ENCODE results near the gene SKIDA1.
"Not testable (repeated sequence)": the region's sequence is repeated elsewhere in the genome, so short reads cannot be mapped to it uniquely, and the experiment has no call there.

DNA sequence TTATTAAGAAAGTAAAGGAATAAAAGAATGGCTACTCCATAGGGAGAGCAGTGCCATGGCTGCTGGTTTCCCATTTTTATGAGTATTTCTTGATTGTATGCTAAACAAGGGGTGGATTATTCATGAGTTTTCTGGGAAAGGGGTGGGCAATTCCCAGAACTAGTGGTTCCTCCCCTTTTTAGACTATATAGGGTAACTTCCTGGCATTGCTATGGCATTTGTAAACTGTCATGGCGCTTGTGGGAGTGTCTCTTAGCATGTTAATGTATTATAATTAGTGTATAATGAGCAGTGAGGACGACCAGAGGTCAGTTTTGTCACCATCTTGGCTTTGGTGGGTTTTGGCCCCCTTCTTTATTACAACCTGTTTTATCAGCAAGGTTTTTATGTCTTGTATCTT is 49.0 kb upstream of the SKIDA1 start:
- TF ChIP-seq, protein P1, sequence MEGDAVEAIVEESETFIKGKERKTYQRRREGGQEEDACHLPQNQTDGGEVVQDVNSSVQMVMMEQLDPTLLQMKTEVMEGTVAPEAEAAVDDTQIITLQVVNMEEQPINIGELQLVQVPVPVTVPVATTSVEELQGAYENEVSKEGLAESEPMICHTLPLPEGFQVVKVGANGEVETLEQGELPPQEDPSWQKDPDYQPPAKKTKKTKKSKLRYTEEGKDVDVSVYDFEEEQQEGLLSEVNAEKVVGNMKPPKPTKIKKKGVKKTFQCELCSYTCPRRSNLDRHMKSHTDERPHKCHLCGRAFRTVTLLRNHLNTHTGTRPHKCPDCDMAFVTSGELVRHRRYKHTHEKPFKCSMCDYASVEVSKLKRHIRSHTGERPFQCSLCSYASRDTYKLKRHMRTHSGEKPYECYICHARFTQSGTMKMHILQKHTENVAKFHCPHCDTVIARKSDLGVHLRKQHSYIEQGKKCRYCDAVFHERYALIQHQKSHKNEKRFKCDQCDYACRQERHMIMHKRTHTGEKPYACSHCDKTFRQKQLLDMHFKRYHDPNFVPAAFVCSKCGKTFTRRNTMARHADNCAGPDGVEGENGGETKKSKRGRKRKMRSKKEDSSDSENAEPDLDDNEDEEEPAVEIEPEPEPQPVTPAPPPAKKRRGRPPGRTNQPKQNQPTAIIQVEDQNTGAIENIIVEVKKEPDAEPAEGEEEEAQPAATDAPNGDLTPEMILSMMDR (IDR thresholded peaks at IDR 0.05), result not testable (repeated sequence)
- not testable (repeated sequence) for TF ChIP-seq POLR2A (IDR thresholded peaks at IDR 0.05)

Measured in body of pancreas (tissue), 4 donors.